NB4 (cell line): ENCODE results near the gene SCN9A.

ENCODE experiments used
- DNase-seq: peaks from one replicate; pipeline ENCODE4 v3.0.0; 2010; ENCODE audit warnings: low read depth
- H3K4me3 ChIP-seq: one replicate; pipeline ENCODE4 v1.5.1; 2011; ENCODE audit warnings: mild to moderate bottlenecking, low read depth, low read length, moderate library complexity
- CTCF ChIP-seq: IDR thresholded peaks from one replicate; pipeline ENCODE4 v1.5.1; 2012; ENCODE audit warnings: low read depth, low read length
- MAX ChIP-seq: IDR thresholded peaks from 2 replicates; pipeline ENCODE4 v1.6.1; 2011; ENCODE audit warnings: low read depth, low read length
- MYC ChIP-seq: IDR thresholded peaks from 2 replicates; pipeline ENCODE4 v1.6.1; 2011; ENCODE audit warnings: low read depth, low read length
- POLR2A ChIP-seq: IDR thresholded peaks from 2 replicates; pipeline ENCODE4 v1.6.1; 2011; ENCODE audit warnings: mild to moderate bottlenecking; ENCODE audit not compliant: insufficient read length; ENCODE audit errors: extremely low read depth

SCN9A gene

DNA sequence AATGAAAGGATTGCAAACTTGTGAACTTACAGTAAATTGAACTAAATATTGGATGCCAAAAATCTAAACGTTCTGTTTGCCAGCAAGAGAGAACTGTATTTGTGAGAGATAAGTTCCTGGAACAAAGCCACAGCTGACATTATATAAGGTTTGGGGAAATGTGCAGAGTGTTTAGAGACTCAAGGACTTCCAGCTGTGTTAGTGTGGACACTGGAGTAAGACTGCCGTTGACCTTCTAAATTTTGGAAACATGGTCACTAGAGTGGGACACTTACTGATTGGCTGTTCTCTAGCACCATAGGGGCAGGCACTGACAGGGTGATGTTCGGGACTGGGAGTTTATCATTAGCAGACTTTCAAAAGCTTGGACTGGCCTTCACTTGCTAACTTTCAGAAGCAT lies 40.5 kb downstream of the SCN9A start:
- DNase-seq: no peak
- H3K4me3 ChIP-seq: no peak overlapping the region
- TF ChIP-seq MYC (no peak), MAX (no peak), CTCF (no peak), POLR2A (no peak)

- no peak for DNase-seq
- no peak for TF ChIP-seq MAX
- no peak for TF ChIP-seq CTCF
- no peak overlapping the region for H3K4me3 ChIP-seq
These were observed 40.9 kb downstream of the SCN9A start for GRCh38 chr2:166334805-166335204.

DNA sequence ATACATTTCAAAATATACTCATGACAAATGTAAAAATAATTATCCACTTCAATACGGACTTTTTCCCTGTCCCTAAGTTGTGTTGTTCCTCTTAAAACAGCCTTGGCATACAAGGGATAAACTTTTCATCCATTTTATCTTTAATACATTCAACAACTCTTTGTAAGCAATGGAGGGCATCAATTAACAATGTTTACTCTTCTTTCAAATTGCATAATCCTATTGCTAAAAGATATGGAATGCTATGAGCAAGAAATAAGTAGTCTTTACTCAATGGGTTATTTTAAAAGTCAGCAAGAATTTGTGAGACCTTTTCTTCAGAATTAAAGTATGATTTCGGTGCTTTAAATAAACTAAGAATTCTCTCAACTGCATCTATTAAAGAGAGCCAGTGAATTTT lies 41.9 kb downstream of the SCN9A start:
- no peak for DNase-seq

DNA sequence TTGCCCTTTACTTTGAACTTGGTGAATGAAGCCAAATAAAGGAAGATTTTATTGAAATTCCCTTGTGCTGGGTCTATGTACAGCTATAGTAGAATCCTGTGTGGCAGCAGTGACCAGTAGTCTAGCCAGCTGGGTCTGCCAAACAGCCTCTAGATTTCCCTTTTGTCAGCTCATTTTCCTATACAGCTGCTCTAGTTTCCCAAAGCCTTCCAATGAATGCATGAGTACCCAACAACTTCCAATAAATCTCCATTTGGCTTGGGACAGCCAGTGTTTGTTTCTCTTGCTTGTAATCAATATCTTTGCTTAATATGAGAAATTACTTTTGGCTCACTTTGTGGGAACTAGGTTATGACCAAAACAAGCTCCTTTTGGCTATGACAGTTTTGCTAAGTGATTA lies 43.6 kb downstream of the SCN9A start:
- H3K4me3 ChIP-seq: no peak overlapping the region
- DNase-seq: no peak
- TF ChIP-seq POLR2A (no peak), CTCF (no peak), MAX (no peak), MYC (no peak)

More for the DNA sequence above, 41.9 kb downstream of the SCN9A start:
- no peak for TF ChIP-seq MYC
- no peak for TF ChIP-seq POLR2A
- no peak overlapping the region for H3K4me3 ChIP-seq

GRCh38 chr2:166331468-166331867 lies 44.3 kb downstream of the SCN9A start:
- DNase-seq: no peak
- TF ChIP-seq MAX (no peak), MYC (no peak), CTCF (no peak), POLR2A (no peak)
- no peak overlapping the region for H3K4me3 ChIP-seq

GRCh38 chr2:166329465-166329864 lies 46.3 kb downstream of the SCN9A start:
- TF ChIP-seq MAX: no peak
- no peak for TF ChIP-seq POLR2A
- TF ChIP-seq MYC: no peak
- TF ChIP-seq CTCF: no peak
- DNase-seq: no peak
- H3K4me3 ChIP-seq: no peak overlapping the region
